GM20431 (cell line): Measurements from ENCODE around the gene ZNF217.
"Not testable (repeated sequence)": the region's sequence is repeated elsewhere in the genome, so short reads cannot be mapped to it uniquely, and the experiment has no call there.

Experiments
- in situ Hi-C: fragments of 300-500 bp; cut with MseI, MboI; formaldehyde crosslinking; loops from one replicate; pipeline ENCODE4 v1.15.0; 2020; ENCODE audit warnings: low sequenced_read_pairs; ENCODE audit not compliant: unreplicated experiment

Gene ZNF217

GRCh38 chr20:53585004-53585569 is 8.6 kb downstream of the ZNF217 start:
- in situ Hi-C loops = not testable (repeated sequence)

- in situ Hi-C loops = not testable (repeated sequence)
Observed at GRCh38 chr20:53584550-53584913, 9.1 kb downstream of the ZNF217 start.

GRCh38 chr20:53583660-53584549 is 9.7 kb downstream of the ZNF217 start:
- in situ Hi-C loops = not testable (repeated sequence)

- in situ Hi-C loops = no loop called here
Observed at GRCh38 chr20:53582574-53583351, 10.9 kb downstream of the ZNF217 start.

- in situ Hi-C loops = no loop called here
Observed at GRCh38 chr20:53582251-53582570, 11.4 kb downstream of the ZNF217 start.

GRCh38 chr20:53581444-53582250 is 12.0 kb downstream of the ZNF217 start:
- in situ Hi-C loops = no loop called here

GRCh38 chr20:53580376-53581111 is 13.1 kb downstream of the ZNF217 start:
- in situ Hi-C loops = no loop called here

- in situ Hi-C loops = no loop called here
Observed at GRCh38 chr20:53579581-53580375, 13.9 kb downstream of the ZNF217 start.

- in situ Hi-C loops = no loop called here
Observed at GRCh38 chr20:53579266-53579580, 14.4 kb downstream of the ZNF217 start.

- in situ Hi-C loops = no loop called here
Observed at GRCh38 chr20:53578492-53579222, 15.0 kb downstream of the ZNF217 start.

GRCh38 chr20:53576586-53577318 is 16.9 kb downstream of the ZNF217 start:
- in situ Hi-C loops = no loop called here

GRCh38 chr20:53576195-53576580 is 17.5 kb downstream of the ZNF217 start:
- in situ Hi-C loops = no loop called here

- in situ Hi-C loops = no loop called here
Observed at GRCh38 chr20:53575481-53576194, 18.0 kb downstream of the ZNF217 start.

GRCh38 chr20:53574819-53575218 is 18.8 kb downstream of the ZNF217 start:
- in situ Hi-C loops = loop anchor here (25.0 kb wide), 2 partner anchors 487 to 612 kb away; partner anchors contain the start of gene BCAS1

- in situ Hi-C loops = loop anchor here (25.0 kb wide), 2 partner anchors 488 to 613 kb away; partner anchors contain the start of gene BCAS1
Observed at GRCh38 chr20:53574259-53574789, 19.3 kb downstream of the ZNF217 start.

GRCh38 chr20:53571555-53572286 is 21.9 kb downstream of the ZNF217 start:
- in situ Hi-C loops = loop anchor here (25.0 kb wide), 2 partner anchors 491 to 616 kb away; partner anchors contain the start of gene BCAS1
